ENCODE results near the gene RAPGEF1. TPM values are rescaled to one million over a fixed set of nuclear protein-coding genes. Genes with fewer than 3 reads are reported as not detected.

RAPGEF1 gene
- total RNA-seq, 1 donor from 2014 or later, result 76.8 TPM

DNA sequence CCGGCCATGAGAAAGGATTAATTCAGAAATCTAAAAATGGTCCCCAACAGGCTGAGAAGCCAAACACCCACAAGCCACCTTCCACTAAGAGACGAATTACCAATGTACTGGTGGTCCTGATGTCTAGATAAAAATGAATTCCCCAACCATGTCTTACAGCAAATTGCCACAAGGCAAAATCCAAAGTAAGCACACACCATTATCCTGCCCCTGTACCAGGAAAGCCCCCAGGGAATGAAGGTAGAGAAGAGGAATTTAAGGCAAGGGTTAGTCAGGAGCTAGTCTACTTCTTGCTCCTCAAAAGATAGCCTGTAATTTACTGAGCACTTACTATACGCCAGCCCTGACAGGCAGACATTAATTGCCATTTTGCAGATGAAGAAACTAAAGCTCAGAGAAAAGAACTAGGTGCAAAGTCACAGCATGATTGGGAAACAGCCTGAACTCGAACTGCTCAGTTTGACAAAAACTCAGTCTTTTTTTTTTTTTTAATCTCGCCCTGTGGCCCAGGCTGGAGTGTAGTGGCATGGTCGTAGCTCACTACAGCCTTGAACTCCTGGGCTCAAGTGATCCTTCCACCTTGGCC lies 64.3 kb downstream of the RAPGEF1 start:
- H3K4me3 ChIP-seq (ENCODE audit: insufficient read depth, low read depth, low read length), result no peak overlapping the region
- Mint-ChIP-seq H3K9me3 (ENCODE audit: unreplicated experiment) (peaks cover under 1% of the 10 kb centered on the region), H3K4me3 (ENCODE audit: unreplicated experiment) (no peak overlapping the region), H3K36me3 (ENCODE audit: low read depth, unreplicated experiment) (peaks cover 2% of the 10 kb centered on the region), H3K27me3 (ENCODE audit: low read depth, unreplicated experiment) (no peaks in the 10 kb centered on the region), H3K4me1 (ENCODE audit: low read depth, unreplicated experiment) (peaks cover 85% of the 10 kb centered on the region), H3K27ac (ENCODE audit: unreplicated experiment) (peak overlapping the region; percentile 94)
- no peaks in the 10 kb centered on the region for H3K9me3 ChIP-seq (ENCODE audit: insufficient read depth, low read depth, low read length)
- no peak for FAIRE-seq
- H4K20me1 ChIP-seq (ENCODE audit: insufficient read depth, low read length), result peaks cover 63% of the 10 kb centered on the region
- H3K4me1 ChIP-seq (ENCODE audit: insufficient read depth, low read length), result peaks cover 46% of the 10 kb centered on the region
- no peak overlapping the region for H3K9ac ChIP-seq (ENCODE audit: low read length)
- no peak overlapping the region for H3K4me2 ChIP-seq (ENCODE audit: low read length)
- no peaks in the 10 kb centered on the region for H3K36me3 ChIP-seq (ENCODE audit: insufficient read depth, low read length)
- no peaks in the 10 kb centered on the region for H3K27me3 ChIP-seq (ENCODE audit: insufficient read depth, low read length)
- H3K79me2 ChIP-seq (ENCODE audit: insufficient read depth, low read length), result peaks cover 55% of the 10 kb centered on the region
- TF ChIP-seq, protein P1, sequence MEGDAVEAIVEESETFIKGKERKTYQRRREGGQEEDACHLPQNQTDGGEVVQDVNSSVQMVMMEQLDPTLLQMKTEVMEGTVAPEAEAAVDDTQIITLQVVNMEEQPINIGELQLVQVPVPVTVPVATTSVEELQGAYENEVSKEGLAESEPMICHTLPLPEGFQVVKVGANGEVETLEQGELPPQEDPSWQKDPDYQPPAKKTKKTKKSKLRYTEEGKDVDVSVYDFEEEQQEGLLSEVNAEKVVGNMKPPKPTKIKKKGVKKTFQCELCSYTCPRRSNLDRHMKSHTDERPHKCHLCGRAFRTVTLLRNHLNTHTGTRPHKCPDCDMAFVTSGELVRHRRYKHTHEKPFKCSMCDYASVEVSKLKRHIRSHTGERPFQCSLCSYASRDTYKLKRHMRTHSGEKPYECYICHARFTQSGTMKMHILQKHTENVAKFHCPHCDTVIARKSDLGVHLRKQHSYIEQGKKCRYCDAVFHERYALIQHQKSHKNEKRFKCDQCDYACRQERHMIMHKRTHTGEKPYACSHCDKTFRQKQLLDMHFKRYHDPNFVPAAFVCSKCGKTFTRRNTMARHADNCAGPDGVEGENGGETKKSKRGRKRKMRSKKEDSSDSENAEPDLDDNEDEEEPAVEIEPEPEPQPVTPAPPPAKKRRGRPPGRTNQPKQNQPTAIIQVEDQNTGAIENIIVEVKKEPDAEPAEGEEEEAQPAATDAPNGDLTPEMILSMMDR (IDR thresholded peaks at IDR 0.05; ENCODE audit: insufficient read depth, low read depth, low read length), result no peak
- TF ChIP-seq EZH2 (IDR thresholded peaks at IDR 0.05; ENCODE audit: insufficient read depth, low read length), result no peak
- no peak overlapping the region for H3K27ac ChIP-seq (ENCODE audit: low read depth, low read length)
- DNase-seq (ENCODE audit: low read depth), result no peak
- no peak overlapping the region for H2AFZ ChIP-seq (ENCODE audit: low read depth, low read length)

DNA sequence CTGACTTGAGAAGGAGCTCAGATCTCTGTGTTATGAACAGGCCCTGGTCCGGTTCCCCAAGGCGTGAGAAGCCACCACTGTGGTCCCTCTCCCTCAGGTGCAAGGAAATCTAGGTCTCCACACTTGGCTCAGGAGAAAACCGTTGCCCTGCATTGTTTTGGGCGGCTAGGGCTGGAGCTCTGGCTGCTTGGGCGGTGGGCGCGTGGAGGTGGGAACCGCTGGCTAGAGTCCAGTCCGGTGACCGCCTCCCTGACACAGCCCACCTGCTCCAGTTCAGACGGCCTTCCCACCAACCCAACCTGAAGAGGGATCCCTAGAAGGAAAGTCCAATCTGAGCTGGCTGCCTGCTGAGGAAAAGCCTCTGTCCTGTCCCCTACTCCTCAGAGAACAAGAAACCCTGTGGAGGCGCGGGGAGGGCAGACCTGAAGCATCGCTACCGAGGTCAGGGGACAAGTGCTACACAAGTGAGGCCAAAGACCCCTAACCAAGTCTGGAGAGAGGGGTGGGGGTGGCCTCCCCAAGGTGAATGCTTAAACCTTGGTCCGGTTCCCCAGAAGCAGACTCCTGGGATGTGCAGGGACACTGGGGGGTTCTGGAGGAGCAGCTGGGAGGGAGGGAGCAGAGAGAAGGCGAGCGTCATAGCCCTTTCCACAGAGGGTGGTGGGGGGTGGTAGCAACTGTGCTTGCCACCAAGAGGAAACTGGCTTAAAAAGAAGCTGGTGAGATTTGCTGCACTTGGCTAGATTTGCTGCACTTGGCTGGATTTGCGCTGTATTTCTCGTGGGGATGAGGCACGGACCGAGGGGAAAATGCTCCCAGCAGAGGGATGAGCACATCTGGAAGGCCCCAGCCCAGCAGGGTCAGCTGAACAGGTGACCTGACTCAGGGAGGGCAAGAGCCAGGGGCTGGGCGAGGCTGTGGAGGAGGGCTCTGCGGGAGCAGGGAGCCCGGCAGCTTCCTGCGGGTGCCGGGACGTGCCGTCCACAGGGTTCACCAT lies 65.2 kb downstream of the RAPGEF1 start:
- no peaks in the 10 kb centered on the region for H3K36me3 ChIP-seq (ENCODE audit: insufficient read depth, low read length)
- H3K9ac ChIP-seq (ENCODE audit: low read length), result no peak overlapping the region
- H3K4me1 ChIP-seq (ENCODE audit: insufficient read depth, low read length), result peaks cover 43% of the 10 kb centered on the region
- Mint-ChIP-seq H3K36me3 (ENCODE audit: low read depth, unreplicated experiment) (no peaks in the 10 kb centered on the region), H3K9me3 (ENCODE audit: unreplicated experiment) (no peaks in the 10 kb centered on the region), H3K27ac (ENCODE audit: unreplicated experiment) (peak overlapping the region; percentile 94), H3K4me1 (ENCODE audit: low read depth, unreplicated experiment) (peaks cover 83% of the 10 kb centered on the region), H3K4me3 (ENCODE audit: unreplicated experiment) (peak overlapping the region; percentile 34), H3K27me3 (ENCODE audit: low read depth, unreplicated experiment) (no peaks in the 10 kb centered on the region)
- H3K9me3 ChIP-seq (ENCODE audit: insufficient read depth, low read depth, low read length), result no peaks in the 10 kb centered on the region
- peaks cover 62% of the 10 kb centered on the region for H3K79me2 ChIP-seq (ENCODE audit: insufficient read depth, low read length)
- H4K20me1 ChIP-seq (ENCODE audit: insufficient read depth, low read length), result peaks cover 71% of the 10 kb centered on the region
- H2AFZ ChIP-seq (ENCODE audit: low read depth, low read length), result no peak overlapping the region
- no peak overlapping the region for H3K27ac ChIP-seq (ENCODE audit: low read depth, low read length)
- FAIRE-seq, result no peak
- TF ChIP-seq, protein P1 (IDR thresholded peaks at IDR 0.05; ENCODE audit: insufficient read depth, low read depth, low read length), result no peak
- TF ChIP-seq EZH2 (IDR thresholded peaks at IDR 0.05; ENCODE audit: insufficient read depth, low read length), result no peak
- no peak overlapping the region for H3K4me3 ChIP-seq (ENCODE audit: insufficient read depth, low read depth, low read length)
- no peak for DNase-seq (ENCODE audit: low read depth)
- H3K4me2 ChIP-seq (ENCODE audit: low read length), result no peak overlapping the region
- H3K27me3 ChIP-seq (ENCODE audit: insufficient read depth, low read length), result peaks cover 4% of the 10 kb centered on the region

All from astrocyte (in vitro differentiated cells and primary cell).